Activated naive CD8-positive, alpha-beta T cell treated with anti-CD3 and anti-CD28 coated beads, Interleukin-2, amount 10 ng/mL, durations not matched to agents 7 days and 5 days (primary cell): ENCODE data around the gene TBC1D5. TPM values are rescaled to one million over a fixed set of nuclear protein-coding genes. Genes with fewer than 3 reads are reported as not detected.
"Not testable (repeated sequence)": the region's sequence is repeated elsewhere in the genome, so short reads cannot be mapped to it uniquely, and the experiment has no call there.

Source experiments
- ATAC-seq: fragments of 150-1000 bp; cut with Tn5 transposase; one replicate; pipeline ENCODE4 v1.10.0; 2021; ENCODE audit warnings: low read depth, moderate library complexity
- POLR2A ChIA-PET: fragments of 350-600 bp; sonication (Branson Sonifier 250); formaldehyde crosslinking; loops from one replicate; lab custom pipeline; 2021; ENCODE audit warnings: antibody characterized with exemption; lab: Charles Lee
- DNase-seq: peaks from one replicate; pipeline ENCODE4 v3.0.0; 2021
- H3K27ac Mint-ChIP-seq: one replicate; pipeline ENCODE4 v1.8.0; 2022; ENCODE audit warnings: mild to moderate bottlenecking, mixed read lengths
- H3K27me3 Mint-ChIP-seq: one replicate; pipeline ENCODE4 v1.8.0; 2022; ENCODE audit warnings: mild to moderate bottlenecking, moderate library complexity, mixed read lengths
- H3K36me3 Mint-ChIP-seq: one replicate; pipeline ENCODE4 v1.8.0; 2021; ENCODE audit warnings: mild to moderate bottlenecking, mixed read lengths
- H3K4me1 Mint-ChIP-seq: one replicate; pipeline ENCODE4 v1.8.0; 2021; ENCODE audit warnings: mixed read lengths
- H3K4me3 Mint-ChIP-seq: one replicate; pipeline ENCODE4 v1.8.0; 2022; ENCODE audit warnings: mild to moderate bottlenecking, moderate library complexity, mixed read lengths
- H3K9me3 Mint-ChIP-seq: one replicate; pipeline ENCODE4 v1.8.0; 2021; ENCODE audit warnings: mixed read lengths
- total RNA-seq, 2 experiments: library from RNA; stranded (reverse); gene quantifications; one replicate each; pipeline ENCODE4 v1.2.3, GENCODE V29; 2021

Gene TBC1D5
- total RNA-seq, 2 experiments from 2014 or later = 57.3 to 60.9 TPM

GRCh38 chr3:17356585-17356984 is 385.8 kb downstream of the TBC1D5 start:
- Mint-ChIP-seq H3K4me1 (peaks cover 2% of the 10 kb centered on the region), H3K27ac (no peak overlapping the region), H3K4me3 (no peak overlapping the region), H3K36me3 (peaks cover 5% of the 10 kb centered on the region), H3K27me3 (no peaks in the 10 kb centered on the region), H3K9me3 (peaks cover 3% of the 10 kb centered on the region)
- POLR2A ChIA-PET = no interaction called here
- no peak for ATAC-seq
- DNase-seq = no peak

- ATAC-seq (no peak), DNase-seq (no peak)
- POLR2A ChIA-PET = no interaction called here
- Mint-ChIP-seq H3K4me3 (no peak overlapping the region), H3K9me3 (peaks cover 3% of the 10 kb centered on the region), H3K27me3 (no peaks in the 10 kb centered on the region), H3K27ac (no peak overlapping the region), H3K36me3 (peaks cover 8% of the 10 kb centered on the region), H3K4me1 (peaks cover 2% of the 10 kb centered on the region)
These were observed 386.8 kb downstream of the TBC1D5 start for GRCh38 chr3:17355591-17355990.

DNA sequence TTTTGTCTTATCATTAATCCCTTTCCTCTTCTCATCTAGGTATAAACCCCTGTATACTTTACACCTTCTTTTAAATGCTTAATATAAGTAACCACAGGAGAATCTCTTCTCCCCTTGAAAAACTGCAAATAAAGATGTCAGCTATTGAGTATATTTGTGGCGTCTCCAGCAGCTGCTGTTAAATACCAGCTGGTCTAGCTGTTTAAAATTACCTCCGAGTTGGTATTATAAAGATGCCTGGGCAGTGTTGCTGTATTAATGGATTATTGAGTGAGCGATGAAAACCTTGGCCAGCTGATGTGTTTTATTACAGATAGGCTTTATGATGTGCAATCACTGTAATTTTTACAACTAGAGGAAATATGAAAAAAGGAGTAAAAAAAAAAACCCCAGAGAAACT is 388.1 kb downstream of the TBC1D5 start:
- Mint-ChIP-seq H3K27ac (no peak overlapping the region), H3K4me3 (no peak overlapping the region), H3K36me3 (peaks cover 9% of the 10 kb centered on the region), H3K9me3 (peaks cover 3% of the 10 kb centered on the region), H3K4me1 (peaks cover 2% of the 10 kb centered on the region), H3K27me3 (no peaks in the 10 kb centered on the region)
- POLR2A ChIA-PET = no interaction called here
- ATAC-seq = no peak
- DNase-seq = no peak

- Mint-ChIP-seq H3K27ac (no peak overlapping the region), H3K9me3 (peaks cover 3% of the 10 kb centered on the region), H3K4me1 (peaks cover 7% of the 10 kb centered on the region), H3K36me3 (peaks cover 9% of the 10 kb centered on the region), H3K4me3 (no peak overlapping the region), H3K27me3 (no peaks in the 10 kb centered on the region)
- ATAC-seq (no peak), DNase-seq (no peak)
- POLR2A ChIA-PET = no interaction called here
These were observed 389.8 kb downstream of the TBC1D5 start for GRCh38 chr3:17352620-17353019.

GRCh38 chr3:17351193-17351592 is 391.2 kb downstream of the TBC1D5 start:
- not testable (repeated sequence) for H3K27ac Mint-ChIP-seq, H3K4me3 Mint-ChIP-seq

DNA sequence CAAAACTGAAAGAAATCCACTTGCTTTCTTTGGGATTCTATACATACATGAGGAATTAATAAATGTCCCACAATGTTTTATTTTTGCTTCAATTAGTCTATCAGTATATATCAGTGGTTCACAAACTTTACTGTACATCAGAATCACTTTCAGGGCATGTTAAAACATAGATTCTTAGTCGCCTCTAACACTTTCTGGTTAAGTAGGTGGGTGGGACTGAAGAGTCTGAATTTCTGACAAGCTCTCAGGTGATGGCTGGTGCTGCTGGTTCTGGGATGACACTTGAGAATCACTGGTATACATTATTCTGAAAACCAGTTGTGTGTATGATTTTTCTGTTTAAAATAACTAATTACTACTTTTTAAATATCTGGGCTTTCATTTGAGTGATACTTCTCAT is 393.3 kb downstream of the TBC1D5 start:
- Mint-ChIP-seq H3K9me3 (peaks cover 3% of the 10 kb centered on the region), H3K4me1 (peaks cover 7% of the 10 kb centered on the region), H3K4me3 (no peak overlapping the region), H3K27ac (no peak overlapping the region), H3K27me3 (no peaks in the 10 kb centered on the region), H3K36me3 (peaks cover 7% of the 10 kb centered on the region)
- DNase-seq = no peak
- POLR2A ChIA-PET = interaction anchor here (0.6 kb wide), 1 partner anchor 86 kb away, joined by 5 read pairs; no protein-coding TSS in a partner anchor
- ATAC-seq = no peak

More at GRCh38 chr3:17351193-17351592, 391.2 kb downstream of the TBC1D5 start:
- H3K4me1 Mint-ChIP-seq, POLR2A ChIA-PET, DNase-seq, H3K27me3 Mint-ChIP-seq, H3K36me3 Mint-ChIP-seq, ATAC-seq, H3K9me3 Mint-ChIP-seq: not testable (repeated sequence)

DNA sequence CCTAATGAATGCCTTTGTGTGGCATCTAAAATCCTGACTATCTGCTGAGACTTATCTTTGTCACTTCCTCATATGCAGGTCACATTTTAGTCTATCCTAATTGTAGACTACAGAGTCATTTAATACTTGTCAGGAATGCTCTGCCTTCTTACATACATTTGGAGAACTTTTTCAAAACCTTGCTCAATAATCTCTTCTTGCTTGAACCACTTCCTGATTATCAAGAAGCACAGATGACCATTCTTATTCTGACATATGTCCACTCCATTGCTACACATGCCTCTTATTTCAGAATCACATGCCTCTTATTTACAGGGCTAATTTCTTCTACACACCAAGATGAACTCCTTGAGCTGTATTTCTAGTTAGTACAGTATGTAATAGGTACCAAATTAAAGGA is 400.3 kb downstream of the TBC1D5 start:
- no peak for ATAC-seq
- Mint-ChIP-seq H3K27me3 (no peaks in the 10 kb centered on the region), H3K4me3 (no peak overlapping the region), H3K4me1 (no peaks in the 10 kb centered on the region), H3K9me3 (peaks cover 1% of the 10 kb centered on the region), H3K27ac (no peak overlapping the region), H3K36me3 (peaks cover 3% of the 10 kb centered on the region)
- POLR2A ChIA-PET = no interaction called here
- no peak for DNase-seq

GRCh38 chr3:17340693-17341092 is 401.7 kb downstream of the TBC1D5 start:
- POLR2A ChIA-PET = no interaction called here
- Mint-ChIP-seq H3K4me1 (no peaks in the 10 kb centered on the region), H3K36me3 (peaks cover 3% of the 10 kb centered on the region), H3K9me3 (peaks cover 1% of the 10 kb centered on the region), H3K27me3 (no peaks in the 10 kb centered on the region), H3K4me3 (no peak overlapping the region), H3K27ac (no peak overlapping the region)
- no peak for ATAC-seq
- DNase-seq = no peak

GRCh38 chr3:17340261-17340660 is 402.2 kb downstream of the TBC1D5 start:
- POLR2A ChIA-PET = no interaction called here

DNA sequence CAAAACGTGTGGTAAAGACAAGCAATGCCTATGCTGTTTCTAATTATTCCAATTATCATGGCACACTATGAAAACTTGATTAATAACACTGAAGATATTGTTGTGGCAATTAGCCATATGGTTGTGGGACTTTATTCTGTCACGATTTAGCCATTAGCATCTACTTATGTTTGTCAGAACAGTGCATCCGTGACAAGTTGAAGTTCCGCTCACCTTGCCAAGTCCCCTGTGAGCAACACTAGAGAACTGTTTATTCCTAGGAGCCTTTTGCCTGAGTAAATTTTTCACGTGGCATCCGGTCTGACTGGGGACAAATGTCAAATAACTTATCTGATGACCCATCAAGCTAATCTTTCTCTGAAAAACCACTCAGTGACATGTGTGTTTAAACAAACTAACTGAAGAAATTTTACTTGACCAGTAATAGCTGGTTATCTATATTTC is 403.3 kb downstream of the TBC1D5 start:
- H3K27ac Mint-ChIP-seq = no peak overlapping the region
- H3K4me3 Mint-ChIP-seq = no peak overlapping the region
- no peaks in the 10 kb centered on the region for H3K27me3 Mint-ChIP-seq
- H3K36me3 Mint-ChIP-seq = peaks cover 3% of the 10 kb centered on the region
- no peak for DNase-seq
- H3K4me1 Mint-ChIP-seq = no peaks in the 10 kb centered on the region
- POLR2A ChIA-PET = no interaction called here
- H3K9me3 Mint-ChIP-seq = peaks cover 1% of the 10 kb centered on the region
- no peak for ATAC-seq

More at GRCh38 chr3:17340261-17340660, 402.2 kb downstream of the TBC1D5 start:
- Mint-ChIP-seq H3K9me3 (peaks cover 1% of the 10 kb centered on the region), H3K27ac (no peak overlapping the region), H3K27me3 (no peaks in the 10 kb centered on the region), H3K36me3 (peaks cover 3% of the 10 kb centered on the region), H3K4me3 (no peak overlapping the region), H3K4me1 (no peaks in the 10 kb centered on the region)
- ATAC-seq (no peak), DNase-seq (no peak)

DNA sequence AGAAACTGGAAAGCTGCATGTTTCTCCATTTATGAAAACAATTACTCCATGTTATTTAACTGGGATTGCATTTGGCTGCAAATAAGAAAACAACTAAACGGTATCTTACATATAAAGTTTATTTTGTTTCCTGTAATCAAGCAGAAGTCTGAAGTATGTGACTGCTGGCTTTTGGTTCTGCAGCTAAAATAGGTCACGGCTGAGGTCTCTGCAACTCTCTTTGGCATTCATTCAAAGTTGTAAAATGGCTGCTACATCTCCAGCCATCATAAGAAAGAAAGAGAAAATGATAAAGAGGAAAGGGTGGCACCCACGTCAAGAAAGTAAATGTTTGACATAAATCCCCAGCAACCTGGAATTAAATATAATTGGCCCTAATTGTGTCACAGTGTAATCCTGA is 406.1 kb downstream of the TBC1D5 start:
- ATAC-seq (no peak), DNase-seq (no peak)
- no peaks in the 10 kb centered on the region for H3K27me3 Mint-ChIP-seq
- H3K27ac Mint-ChIP-seq = no peak overlapping the region
- H3K4me1 Mint-ChIP-seq = no peaks in the 10 kb centered on the region
- no peak overlapping the region for H3K4me3 Mint-ChIP-seq
- POLR2A ChIA-PET = no interaction called here
- H3K36me3 Mint-ChIP-seq = no peaks in the 10 kb centered on the region
- no peaks in the 10 kb centered on the region for H3K9me3 Mint-ChIP-seq

- Mint-ChIP-seq H3K36me3 (no peaks in the 10 kb centered on the region), H3K4me3 (no peak overlapping the region), H3K4me1 (no peaks in the 10 kb centered on the region), H3K9me3 (no peaks in the 10 kb centered on the region), H3K27me3 (no peaks in the 10 kb centered on the region), H3K27ac (no peak overlapping the region)
- no peak for DNase-seq
- ATAC-seq = no peak
- POLR2A ChIA-PET = no interaction called here
These were observed 408.5 kb downstream of the TBC1D5 start for GRCh38 chr3:17333893-17334292.

- Mint-ChIP-seq H3K4me1 (no peaks in the 10 kb centered on the region), H3K27ac (no peak overlapping the region), H3K27me3 (no peaks in the 10 kb centered on the region), H3K4me3 (no peak overlapping the region), H3K36me3 (no peaks in the 10 kb centered on the region), H3K9me3 (no peaks in the 10 kb centered on the region)
- ATAC-seq = no peak
- no peak for DNase-seq
- POLR2A ChIA-PET = no interaction called here
These were observed 409.0 kb downstream of the TBC1D5 start for GRCh38 chr3:17333446-17333845.

GRCh38 chr3:17330660-17331059 is 411.8 kb downstream of the TBC1D5 start:
- Mint-ChIP-seq H3K27me3 (no peaks in the 10 kb centered on the region), H3K4me1 (peaks cover 1% of the 10 kb centered on the region), H3K4me3 (no peak overlapping the region), H3K27ac (no peak overlapping the region), H3K9me3 (no peaks in the 10 kb centered on the region), H3K36me3 (no peaks in the 10 kb centered on the region)
- POLR2A ChIA-PET = no interaction called here
- DNase-seq (no peak), ATAC-seq (no peak)

DNA sequence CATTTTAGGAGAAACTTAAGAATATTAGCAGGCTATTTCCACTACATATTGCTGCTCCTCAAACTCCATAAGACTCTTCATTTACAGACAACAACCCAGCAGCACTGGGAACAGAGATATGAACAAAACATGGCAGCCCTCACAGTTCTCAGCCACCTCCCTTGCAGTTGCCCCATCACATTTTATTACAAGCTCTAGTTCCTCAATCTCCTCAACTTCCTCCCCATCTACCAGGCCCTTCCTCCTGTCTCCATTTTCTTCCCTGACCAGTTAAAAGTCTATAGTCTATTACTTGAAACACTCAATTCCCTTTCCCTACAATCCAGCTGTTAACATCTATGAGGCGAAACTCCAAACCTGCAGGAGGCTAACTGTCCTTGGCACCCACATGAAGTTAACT is 412.5 kb downstream of the TBC1D5 start:
- Mint-ChIP-seq H3K4me1 (peaks cover 1% of the 10 kb centered on the region), H3K27me3 (no peaks in the 10 kb centered on the region), H3K4me3 (no peak overlapping the region), H3K36me3 (peaks cover 3% of the 10 kb centered on the region), H3K27ac (no peak overlapping the region), H3K9me3 (no peaks in the 10 kb centered on the region)
- no peak for ATAC-seq
- POLR2A ChIA-PET = no interaction called here
- DNase-seq = no peak
